Measurements from ENCODE around the gene GAN. TPM values are rescaled to one million over a fixed set of nuclear protein-coding genes. Genes with fewer than 3 reads are reported as not detected.
"Not testable (repeated sequence)": the region's sequence is repeated elsewhere in the genome, so short reads cannot be mapped to it uniquely, and the experiment has no call there.

The GAN gene
- polyA plus RNA-seq, 3 donors, result 2.5 to 3.5 (median 2.6) TPM

DNA sequence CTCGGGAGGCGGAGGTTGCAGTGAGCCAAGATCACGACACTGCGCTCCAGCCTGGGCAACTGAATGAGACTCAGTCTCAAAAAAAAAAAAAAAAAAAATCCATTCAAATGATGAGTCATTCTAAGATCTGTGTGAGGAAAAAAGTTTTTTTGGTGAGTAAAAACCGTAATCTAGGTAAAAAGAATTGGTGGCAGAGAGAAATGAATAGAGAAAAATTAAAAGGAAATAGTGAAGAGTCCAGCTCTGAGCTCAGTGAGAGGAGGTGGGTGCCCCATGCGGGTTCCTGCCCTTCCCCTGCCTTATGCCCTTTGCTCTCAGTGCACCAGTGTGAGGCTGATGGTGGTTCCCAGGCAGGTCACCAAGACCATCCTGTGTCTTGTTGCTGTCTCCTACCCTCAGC lies 20.9 kb downstream of the GAN start:
- no peak for DNase-seq (ENCODE audit: extremely low read depth in 1 of 11, low read depth in 9 of 11, low spot score in 4 of 11)

DNA sequence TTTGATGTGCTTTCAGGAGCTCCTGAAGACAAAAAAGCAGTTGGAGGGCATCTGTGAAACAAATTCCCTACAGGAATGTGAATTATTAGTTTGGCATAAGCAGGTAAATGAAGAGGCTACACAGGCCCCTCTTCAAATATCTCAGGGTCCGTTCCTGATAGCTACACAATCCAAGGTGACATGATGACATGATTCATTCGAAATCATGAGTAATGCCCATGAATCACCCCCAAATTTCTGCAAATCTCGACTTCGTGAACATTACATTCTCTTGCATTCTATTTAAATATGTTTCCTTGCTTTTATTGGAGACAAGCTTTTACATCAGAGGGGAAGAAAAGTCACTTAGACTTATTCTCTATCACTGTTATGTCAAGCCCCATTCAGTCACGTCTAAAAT lies 22.3 kb downstream of the GAN start:
- DNase-seq (ENCODE audit: extremely low read depth in 1 of 11, low read depth in 9 of 11, low spot score in 4 of 11), result no peak

DNA sequence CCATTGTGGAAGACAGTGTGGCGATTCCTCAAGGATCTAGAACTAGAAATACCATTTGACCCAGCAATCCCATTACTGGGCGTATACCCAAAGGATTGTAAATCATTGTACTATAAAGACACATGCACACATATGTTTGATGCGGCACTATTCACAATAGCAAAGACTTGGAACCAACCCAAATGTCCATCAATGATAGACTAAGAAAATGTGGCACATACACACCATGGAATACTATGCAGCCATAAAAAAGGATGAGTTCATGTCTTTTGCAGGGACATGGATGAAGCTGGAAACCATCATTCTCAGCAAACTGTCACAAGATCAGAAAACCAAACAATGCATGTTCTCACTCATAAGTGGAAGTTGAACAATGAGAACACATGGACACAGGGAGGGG lies 30.4 kb downstream of the GAN start:
- DNase-seq (ENCODE audit: extremely low read depth in 1 of 11, low read depth in 9 of 11, low spot score in 4 of 11), result not testable (repeated sequence)

DNA sequence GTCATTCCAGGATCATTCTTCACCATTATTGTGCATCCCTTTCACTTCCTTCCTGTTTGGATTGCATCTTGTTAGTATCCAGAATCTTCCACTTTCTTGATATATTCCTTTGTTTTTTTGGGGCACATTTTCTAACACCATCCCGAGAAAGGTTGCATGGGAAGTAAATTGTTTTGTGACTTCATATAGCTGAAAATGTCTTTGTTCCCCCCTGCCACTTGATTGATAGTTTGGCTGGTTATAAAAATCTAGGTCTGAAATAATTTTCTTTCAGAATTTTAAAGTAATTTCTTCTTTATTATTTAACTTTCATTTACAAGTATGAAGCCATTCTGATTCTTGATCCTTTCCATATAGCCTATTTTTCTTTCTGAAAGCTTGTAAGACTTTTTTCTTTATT lies 32.7 kb downstream of the GAN start:
- DNase-seq (ENCODE audit: extremely low read depth in 1 of 11, low read depth in 9 of 11, low spot score in 4 of 11), result no peak

DNA sequence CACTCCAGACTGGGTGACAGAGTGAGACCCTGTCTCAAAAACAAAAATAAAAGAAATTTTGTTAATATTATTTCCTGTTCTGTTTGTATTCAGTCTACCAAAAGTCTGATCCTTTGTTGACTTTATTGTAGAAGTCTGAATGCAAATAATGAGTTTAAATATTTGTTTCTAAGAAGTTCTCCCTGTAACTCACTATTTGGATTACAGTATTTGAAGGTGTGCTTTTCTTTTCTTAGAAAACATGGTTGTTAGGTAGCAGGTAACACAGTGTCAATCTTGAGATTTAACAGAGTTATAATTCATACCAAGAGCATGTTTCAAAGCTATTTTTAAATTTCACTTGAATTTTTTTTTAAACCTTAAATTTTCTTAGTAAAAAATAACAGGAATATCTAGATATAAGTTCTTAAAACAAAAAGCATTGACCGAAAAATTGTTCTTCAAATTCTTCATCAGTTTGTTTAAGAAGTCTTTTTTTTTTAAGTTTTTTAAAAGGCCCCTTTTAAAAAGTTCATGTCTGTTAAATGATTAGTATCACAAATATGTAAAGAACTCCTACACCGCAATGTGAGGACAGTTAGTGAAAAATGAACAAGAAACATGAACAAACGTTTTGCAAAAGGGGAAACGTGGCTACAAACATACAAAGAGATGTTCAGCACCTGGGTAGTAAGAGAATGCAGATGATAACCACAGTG lies 35.0 kb downstream of the GAN start:
- no peak for DNase-seq (ENCODE audit: extremely low read depth in 1 of 11, low read depth in 9 of 11, low spot score in 4 of 11)

DNA sequence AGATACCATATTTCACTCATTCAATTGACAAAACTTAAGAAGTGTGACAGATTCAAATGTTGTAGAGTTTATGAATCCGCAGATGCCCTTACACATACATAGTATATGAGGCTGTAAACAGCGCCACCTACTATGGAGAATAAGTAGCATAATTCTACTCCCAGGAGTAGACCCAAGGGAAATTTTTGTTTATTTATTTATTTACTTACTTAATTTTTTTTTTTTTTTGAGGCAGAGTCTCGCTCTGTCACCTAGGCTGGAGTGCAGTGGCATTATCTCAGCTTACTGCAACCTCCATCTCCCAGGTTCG lies 35.5 kb downstream of the GAN start:
- DNase-seq (ENCODE audit: extremely low read depth in 1 of 11, low read depth in 9 of 11, low spot score in 4 of 11), result no peak

DNA sequence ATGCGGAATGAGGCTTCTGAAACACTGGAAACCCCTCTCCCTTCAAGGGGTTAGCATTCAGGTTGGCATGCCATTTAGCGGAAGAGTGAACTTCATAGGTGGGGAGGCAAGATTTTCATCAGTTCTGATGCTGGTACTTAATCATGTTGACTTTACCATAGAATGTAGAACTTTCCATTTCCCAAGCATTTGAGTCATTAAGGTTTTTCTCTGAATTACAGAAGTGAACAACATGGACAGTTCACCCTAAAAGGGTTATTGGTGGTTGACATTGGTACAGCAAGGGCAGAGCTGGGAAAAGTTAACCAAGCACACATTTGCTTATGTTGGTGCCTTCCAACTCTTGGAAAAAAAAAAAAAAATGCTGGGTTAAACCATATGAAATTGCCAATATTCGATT lies 39.1 kb downstream of the GAN start:
- no peak for DNase-seq (ENCODE audit: extremely low read depth in 1 of 11, low read depth in 9 of 11, low spot score in 4 of 11)

DNA sequence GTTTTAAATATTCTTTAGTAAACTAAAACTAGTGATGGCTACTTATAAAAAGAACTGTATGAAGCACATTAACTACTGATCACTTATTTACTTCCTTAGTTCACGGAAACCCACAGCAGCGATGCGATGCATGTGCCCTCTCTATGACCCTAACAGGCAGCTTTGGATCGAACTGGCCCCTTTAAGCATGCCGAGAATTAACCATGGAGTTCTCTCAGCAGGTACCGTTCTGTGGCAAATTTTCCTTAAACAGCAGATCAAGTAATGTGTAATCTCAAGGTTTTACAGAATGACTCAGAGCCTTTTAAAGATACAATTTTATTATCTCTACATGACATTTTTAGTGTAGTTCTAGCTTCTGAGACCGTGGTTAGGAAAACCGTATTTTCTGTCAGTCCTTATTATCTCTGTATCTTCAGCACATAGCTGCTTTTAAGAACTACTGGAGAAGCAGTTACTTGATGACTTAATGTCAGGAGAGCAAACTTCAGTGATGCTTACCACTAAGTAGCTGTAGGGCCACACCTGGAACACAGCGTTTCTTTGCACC lies 43.0 kb downstream of the GAN start:
- DNase-seq (ENCODE audit: extremely low read depth in 1 of 11, low read depth in 9 of 11, low spot score in 4 of 11), result no peak

DNA sequence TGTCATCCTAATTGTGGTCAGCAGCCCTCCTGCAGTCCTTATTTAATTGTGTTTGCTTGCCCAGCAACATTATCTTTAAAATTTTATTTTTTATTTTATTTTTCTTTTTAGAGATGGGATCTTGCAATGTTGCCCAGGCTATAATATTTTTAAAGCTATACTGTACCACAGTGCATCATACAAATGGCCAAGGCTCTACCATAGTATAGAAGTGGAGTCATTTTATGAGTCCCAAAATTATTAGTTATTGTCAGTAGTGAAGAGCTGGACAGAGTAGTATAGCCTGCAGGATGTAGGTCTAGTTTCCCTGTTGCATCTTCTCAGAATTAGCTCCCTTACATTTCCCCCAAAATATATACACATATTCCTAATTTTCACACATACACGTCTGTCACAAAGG lies 44.1 kb downstream of the GAN start:
- DNase-seq (ENCODE audit: extremely low read depth in 1 of 11, low read depth in 9 of 11, low spot score in 4 of 11), result no peak

DNA sequence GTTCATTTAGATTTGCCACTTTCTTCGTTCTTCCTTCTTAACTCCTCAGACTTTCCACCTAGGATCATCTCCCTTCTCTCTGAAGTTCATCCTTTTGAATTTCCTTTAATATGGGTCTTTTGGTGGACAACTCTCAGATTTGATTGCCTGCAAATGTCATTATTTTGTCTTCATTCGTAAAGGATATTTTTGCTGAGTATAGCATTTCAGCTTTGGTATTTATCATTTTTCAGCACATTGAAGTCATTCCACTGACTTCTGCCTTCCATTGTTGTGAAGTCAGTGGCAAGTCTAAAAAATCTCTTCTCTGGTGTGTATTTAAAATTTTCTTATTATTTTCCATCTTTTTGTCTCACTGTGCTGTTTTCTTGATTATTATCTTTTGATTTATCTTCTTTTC lies 45.4 kb downstream of the GAN start:
- DNase-seq (ENCODE audit: extremely low read depth in 1 of 11, low read depth in 9 of 11, low spot score in 4 of 11), result no peak

DNA sequence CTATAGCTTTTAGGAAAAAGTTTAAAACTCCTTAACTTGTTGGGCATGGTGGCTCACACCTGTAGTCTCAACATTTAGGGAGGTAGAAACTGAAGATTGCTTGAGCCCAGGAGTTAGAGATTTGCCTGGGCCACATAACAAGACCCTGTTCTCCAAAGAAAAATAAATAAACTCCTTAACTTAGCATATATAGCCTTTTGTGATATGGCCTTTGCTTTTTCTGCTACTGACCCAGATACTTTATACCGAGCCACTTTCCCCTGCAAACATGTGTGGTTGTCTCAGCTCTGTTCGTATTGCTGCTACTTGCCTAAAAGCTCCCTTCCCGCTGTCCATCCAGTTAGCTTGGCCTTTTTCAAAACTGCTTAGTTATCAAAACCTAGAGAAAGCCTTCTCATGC lies 51.0 kb downstream of the GAN start:
- DNase-seq (ENCODE audit: extremely low read depth in 1 of 11, low read depth in 9 of 11, low spot score in 4 of 11), result no peak

DNA sequence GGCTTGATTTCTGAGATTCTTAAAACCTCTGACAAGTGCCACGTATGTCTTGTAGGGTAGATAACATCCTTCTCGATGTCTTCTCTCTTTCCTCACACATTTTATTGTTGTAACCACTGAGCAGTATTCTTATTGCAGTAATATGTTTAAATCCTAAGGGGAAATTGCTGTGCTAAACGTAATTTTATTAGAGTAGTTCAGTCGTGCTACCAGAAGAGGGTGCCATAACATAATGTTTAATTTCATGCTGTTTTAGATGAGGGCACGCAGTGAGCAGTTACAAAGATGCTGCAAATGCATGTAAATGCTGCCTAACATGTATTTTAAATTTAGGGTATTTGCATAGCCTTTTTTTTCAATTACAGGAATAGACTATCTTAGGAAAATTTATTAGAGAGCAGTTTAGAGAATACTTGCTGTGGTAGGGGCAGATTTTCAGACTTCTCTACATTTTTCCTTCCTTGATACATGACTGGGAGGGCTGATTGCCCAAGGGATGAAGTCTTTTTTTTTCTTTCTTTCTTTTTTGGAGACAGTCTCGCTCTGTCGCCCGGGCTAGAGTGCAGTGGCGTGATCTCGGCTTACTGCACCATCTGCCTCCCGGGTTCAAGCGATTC lies 51.7 kb downstream of the GAN start:
- DNase-seq (ENCODE audit: extremely low read depth in 1 of 11, low read depth in 9 of 11, low spot score in 4 of 11), result peak; percentile 28 to 59 (median 39)

DNA sequence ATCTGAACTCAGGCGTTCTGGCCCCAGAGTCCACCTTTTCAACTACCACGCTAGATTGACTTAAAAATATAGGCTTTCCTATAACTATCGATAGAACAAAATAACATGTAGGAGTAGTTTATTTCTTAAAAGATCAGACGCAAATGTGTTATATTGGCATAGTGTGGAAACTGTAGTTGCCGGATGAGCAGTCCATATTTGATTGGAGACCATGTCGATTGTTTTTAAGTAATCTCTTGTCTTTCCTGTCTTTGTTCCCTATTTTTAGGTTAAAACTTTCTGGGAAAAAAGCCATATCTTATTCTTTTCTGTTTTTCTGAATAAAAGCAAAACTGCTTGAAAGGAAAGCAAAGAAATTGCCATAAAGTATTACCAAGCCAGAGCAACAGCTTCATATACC lies 53.1 kb downstream of the GAN start:
- DNase-seq (ENCODE audit: extremely low read depth in 1 of 11, low read depth in 9 of 11, low spot score in 4 of 11), result no peak

DNA sequence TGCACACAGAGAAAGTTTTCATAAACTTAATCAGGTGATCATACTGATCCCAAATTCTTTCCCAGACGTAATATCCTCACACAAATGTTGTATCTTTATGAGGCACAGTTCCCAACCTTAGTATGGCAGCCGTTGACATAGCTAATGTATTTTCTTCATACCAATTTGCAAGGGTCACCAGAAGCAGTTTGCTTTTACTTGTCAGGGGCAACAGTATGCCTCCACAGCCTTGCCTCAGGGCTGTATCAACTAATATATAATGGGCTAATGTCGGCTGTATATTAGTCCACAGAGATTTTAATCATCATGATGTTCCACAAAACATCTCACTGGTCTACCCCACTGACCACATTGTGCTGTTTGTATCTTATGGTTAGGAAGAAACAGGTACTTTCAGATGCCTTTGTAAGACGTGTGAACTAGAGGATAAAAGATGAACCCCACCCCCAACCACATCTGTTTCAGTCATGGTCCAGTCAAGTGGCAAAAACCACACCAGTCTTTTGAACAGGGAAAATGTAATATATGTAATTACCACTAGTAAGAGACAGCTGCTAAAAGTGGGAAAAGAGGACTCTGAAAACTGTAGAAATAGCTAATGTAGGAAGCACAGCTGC lies 55.2 kb downstream of the GAN start:
- no peak for DNase-seq (ENCODE audit: extremely low read depth in 1 of 11, low read depth in 9 of 11, low spot score in 4 of 11)

DNA sequence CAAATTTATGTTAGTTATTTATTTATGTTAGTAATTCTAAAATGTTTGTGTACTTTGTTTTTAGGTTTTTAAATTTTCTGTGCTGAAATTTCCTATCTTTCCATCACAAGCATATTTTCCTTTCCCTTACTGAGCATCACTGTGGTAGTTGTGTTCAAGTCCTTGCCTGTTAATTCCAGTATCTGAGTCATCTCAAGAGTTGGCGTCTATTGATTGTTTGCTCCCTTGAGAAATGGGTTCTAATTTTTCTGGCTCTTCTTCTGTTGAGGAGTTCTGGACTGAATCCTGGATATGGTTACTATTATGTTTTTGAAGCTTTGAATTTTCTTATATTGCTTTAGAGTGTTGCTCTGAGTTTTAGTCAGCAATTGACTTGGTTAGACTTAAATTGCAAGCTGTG lies 56.3 kb downstream of the GAN start:
- no peak for DNase-seq (ENCODE audit: extremely low read depth in 1 of 11, low read depth in 9 of 11, low spot score in 4 of 11)

DNA sequence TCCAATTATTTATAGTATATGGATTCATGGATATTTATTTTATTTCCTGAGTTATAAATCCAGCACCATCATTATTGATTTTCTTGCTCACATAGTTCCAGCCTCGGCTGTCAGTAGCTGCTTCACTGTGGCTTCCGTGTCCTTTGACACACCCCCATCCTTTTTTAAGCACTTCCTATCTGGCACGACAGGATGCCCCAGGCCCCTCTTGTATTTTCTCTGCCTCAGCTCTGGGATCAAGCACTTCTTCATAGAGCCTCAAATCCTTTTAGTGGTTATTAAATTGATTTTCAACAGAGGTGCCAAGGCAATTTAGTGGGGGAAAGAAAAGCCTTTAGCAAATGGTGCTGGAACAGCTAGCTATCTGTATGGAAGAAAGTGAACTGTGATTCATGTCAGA lies 59.8 kb downstream of the GAN start:
- no peak for DNase-seq (ENCODE audit: extremely low read depth in 1 of 11, low read depth in 9 of 11, low spot score in 4 of 11)

DNA sequence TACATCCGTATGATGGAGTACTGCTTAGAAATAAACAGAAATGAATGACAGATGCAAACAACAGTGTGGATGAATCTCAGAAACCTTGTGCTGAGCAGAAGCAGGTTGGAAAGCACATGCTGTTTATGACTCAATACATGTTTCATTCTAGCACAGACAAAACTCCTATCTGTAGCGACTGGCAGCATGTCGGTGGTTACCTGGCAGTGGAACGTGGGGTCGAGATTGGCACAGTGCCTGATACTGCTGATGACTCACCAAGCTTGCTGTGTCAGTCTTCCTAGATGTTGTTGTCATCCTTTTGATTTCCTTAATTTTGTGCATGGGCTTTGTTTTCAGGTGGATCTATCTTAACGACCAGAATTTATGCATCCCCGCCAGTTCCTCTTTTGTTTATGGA lies 62.1 kb downstream of the GAN start:
- no peak for DNase-seq (ENCODE audit: extremely low read depth in 1 of 11, low read depth in 9 of 11, low spot score in 4 of 11)

DNA sequence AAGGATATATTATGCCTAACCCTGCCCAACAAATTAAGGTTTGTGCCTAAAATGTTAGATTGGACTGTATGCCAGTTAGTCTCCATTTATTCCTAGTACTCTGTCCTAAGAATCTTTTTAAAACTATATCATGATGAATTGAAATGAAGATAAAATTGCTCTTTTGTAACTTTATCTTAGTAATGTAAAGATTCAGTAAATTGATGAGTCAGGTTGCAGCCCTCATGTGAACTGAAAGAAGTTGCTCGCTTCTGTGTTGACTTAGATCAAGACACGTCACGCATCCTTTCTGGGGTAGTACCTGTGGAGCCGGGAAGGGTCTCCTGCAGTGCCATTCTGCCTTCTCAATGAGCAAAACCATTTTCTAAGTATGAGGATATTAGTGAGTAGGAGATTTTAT lies 63.3 kb downstream of the GAN start:
- DNase-seq (ENCODE audit: extremely low read depth in 1 of 11, low read depth in 9 of 11, low spot score in 4 of 11), result no peak

DNA sequence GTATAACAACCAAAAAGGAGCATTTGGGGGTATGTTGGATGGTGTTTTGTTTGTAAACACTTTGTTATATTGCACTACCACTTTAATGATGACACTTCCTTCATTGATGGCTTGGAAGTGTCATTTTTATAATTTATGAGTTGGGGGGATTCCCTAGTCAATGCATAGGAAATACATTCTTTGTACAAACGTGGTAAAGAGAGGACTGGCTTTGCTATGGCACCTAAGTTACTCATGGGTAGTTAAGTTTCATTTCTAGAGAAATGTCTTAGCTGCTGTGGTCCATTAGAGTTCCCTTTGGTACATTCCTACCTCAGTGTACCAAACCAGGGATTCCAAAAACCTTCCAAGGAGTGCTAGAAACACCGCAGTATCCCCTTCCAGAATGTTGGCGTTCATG lies 66.2 kb downstream of the GAN start:
- DNase-seq (ENCODE audit: extremely low read depth in 1 of 11, low read depth in 9 of 11, low spot score in 4 of 11), result no peak

DNA sequence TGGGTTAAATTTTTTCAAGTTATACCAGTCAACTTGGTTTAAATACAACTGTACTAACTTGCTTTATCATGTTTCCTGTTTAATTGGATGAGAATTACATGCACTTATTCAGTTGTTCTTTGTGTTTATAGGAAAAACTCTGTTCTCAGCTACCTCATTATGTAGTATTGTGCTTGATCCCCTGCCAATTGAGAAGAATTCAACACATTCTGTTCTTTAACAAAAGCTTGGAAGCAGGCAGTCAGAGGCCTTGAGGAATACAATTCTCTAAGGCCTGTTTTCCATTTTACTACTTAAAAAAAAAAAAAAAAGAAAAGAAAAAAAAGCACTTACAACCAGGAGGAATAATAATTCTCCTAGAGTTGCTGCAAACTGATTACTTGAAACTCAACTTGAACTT lies 69.2 kb downstream of the GAN start:
- DNase-seq (ENCODE audit: extremely low read depth in 1 of 11, low read depth in 9 of 11, low spot score in 4 of 11), result peak in 1 of 11 donors; percentile 27
